MM.1S (cell line): Measurements from ENCODE around the gene GNAI3.

Experiments used
- CTCF ChIP-seq: fragments of 300-600 bp; sonication (generic); IDR thresholded peaks from 2 replicates; pipeline ENCODE4 v1.5.1; 2016; ENCODE audit warnings: antibody characterized with exemption, low read length, mixed read lengths
- EZH2 ChIP-seq: fragments of 300-600 bp; sonication (generic); optimal IDR thresholded peaks from 2 replicates; pipeline ENCODE3; 2017; ENCODE audit warnings: low read depth, mild to moderate bottlenecking, antibody characterized with exemption, low read length, mixed read lengths
- EZH2phosphoT487 ChIP-seq: fragments of 300-600 bp; sonication (generic); IDR thresholded peaks from 2 replicates; pipeline ENCODE4 v1.6.1; 2018; ENCODE audit warnings: antibody characterized with exemption, low read length

GRCh38 chr1:109543988-109544735 is 4.3 kb upstream of the GNAI3 start:
- TF ChIP-seq CTCF (no peak), EZH2 (no peak), EZH2phosphoT487 (no peak)
